Endodermal cell (in vitro differentiated cells): ENCODE data around the gene SETD9. TPM values are rescaled to one million over a fixed set of nuclear protein-coding genes. Genes with fewer than 3 reads are reported as not detected.

Source experiments
- DNase-seq: peaks from one replicate; pipeline ENCODE4 v3.0.0-alpha.2; 2017
- H3K27ac ChIP-seq: 2 replicates; pipeline ENCODE4 v1.5.1; 2013; ENCODE audit warnings: mild to moderate bottlenecking, low read depth, low read length, moderate library complexity
- H3K27me3 ChIP-seq: 2 replicates; pipeline ENCODE4 v1.6.1; 2013; ENCODE audit warnings: mild to moderate bottlenecking, low read length, moderate library complexity; ENCODE audit not compliant: insufficient read depth, control insufficient read depth, poor library complexity, severe bottlenecking
- H3K36me3 ChIP-seq: 2 replicates; pipeline ENCODE4 v1.7.0; 2013; ENCODE audit warnings: mild to moderate bottlenecking, low read length, moderate library complexity; ENCODE audit not compliant: control insufficient read depth, insufficient read depth
- H3K4me1 ChIP-seq: one replicate; pipeline ENCODE4 v1.7.0; 2013; ENCODE audit warnings: low read length; ENCODE audit not compliant: control insufficient read depth, insufficient read depth
- H3K4me3 ChIP-seq: 2 replicates; pipeline ENCODE4 v1.5.1; 2013; ENCODE audit warnings: mild to moderate bottlenecking, low read length, moderate library complexity
- H3K9ac ChIP-seq: 2 replicates; pipeline ENCODE4 v1.6.1; 2013; ENCODE audit warnings: mild to moderate bottlenecking, low read length, moderate library complexity; ENCODE audit not compliant: poor library complexity, severe bottlenecking; ENCODE audit errors: extremely low read depth
- H3K9me3 ChIP-seq: 2 replicates; pipeline ENCODE4 v1.6.1; 2013; ENCODE audit warnings: mild to moderate bottlenecking, low read length, moderate library complexity; ENCODE audit not compliant: control insufficient read depth
- H3K27ac Mint-ChIP-seq: 2 replicates; pipeline ENCODE4 v1.8.0; 2020; ENCODE audit warnings: mixed read lengths
- H3K27me3 Mint-ChIP-seq: 2 replicates; pipeline ENCODE4 v1.8.0; 2021; ENCODE audit warnings: mild to moderate bottlenecking, mixed read lengths; ENCODE audit not compliant: insufficient read depth
- H3K36me3 Mint-ChIP-seq: 2 replicates; pipeline ENCODE4 v1.8.0; 2020; ENCODE audit warnings: low read depth, mixed read lengths
- H3K4me1 Mint-ChIP-seq: 2 replicates; pipeline ENCODE4 v1.8.0; 2020; ENCODE audit warnings: mixed read lengths
- H3K4me3 Mint-ChIP-seq: 2 replicates; pipeline ENCODE4 v1.8.0; 2020; ENCODE audit warnings: mild to moderate bottlenecking, moderate library complexity, mixed read lengths
- H3K9me3 Mint-ChIP-seq: 2 replicates; pipeline ENCODE4 v1.8.0; 2020; ENCODE audit warnings: mild to moderate bottlenecking, mixed read lengths
- WGBS, 2 experiments: methylation state at CpG; one replicate each; pipeline versions ENCODE4 v1.1.5 to v1.1.7; 2013; ENCODE audit warnings: missing lambda C conversion rate in 2 of 2, mixed read lengths in 1 of 2; ENCODE audit not compliant: insufficient coverage in 1 of 2, insufficient read length in 1 of 2; 5-methylcytosine and 5-hydroxymethylcytosine counted together
- total RNA-seq, 2 donors: library from RNA; stranded (reverse); fragmentation: NEBNext Ultra II Directional in 1 of 2; extraction: Animal tissue kit (Norgen Biotek cat#: 25700) in 1 of 2; gene quantifications; 2 replicates in 1 of 2; 3 replicates in 1 of 2; pipeline ENCODE4 v1.2.1, GENCODE V29; 2021
- TF ChIP-seq, protein P1 (sequence below): fragments of 200-600 bp; sonication (generic); conservative IDR thresholded peaks from 2 replicates; pipeline ENCODE4 v1.5.0; 2021; ENCODE audit warnings: antibody characterized with exemption, mild to moderate bottlenecking

SETD9 gene
- total RNA-seq, 2 donors from 2014 or later, result 5.0 to 14.9 TPM

DNA sequence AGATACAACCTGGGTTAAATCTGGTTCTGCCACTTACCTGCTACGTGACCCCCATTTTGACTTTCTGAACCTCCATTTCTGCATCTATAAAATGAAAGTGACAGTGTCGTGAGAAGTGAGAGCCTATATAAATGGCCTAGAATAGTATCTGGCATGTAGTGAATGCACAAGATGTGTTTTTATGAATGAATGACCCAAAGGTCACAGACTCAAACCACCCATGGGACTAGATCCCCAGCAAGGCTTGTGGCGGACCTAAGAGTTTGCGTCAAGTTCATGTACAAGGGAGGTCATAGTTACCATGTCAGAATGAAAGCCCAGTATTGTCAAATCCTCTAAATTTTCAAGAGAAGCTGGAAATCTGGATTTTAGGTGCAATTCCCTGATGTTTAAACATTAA, 11.2 kb upstream of the SETD9 start:
- Mint-ChIP-seq H3K4me3 (no peak overlapping the region), H3K27me3 (no peaks in the 10 kb centered on the region), H3K9me3 (no peaks in the 10 kb centered on the region), H3K27ac (no peak overlapping the region), H3K4me1 (no peaks in the 10 kb centered on the region), H3K36me3 (peaks cover 4% of the 10 kb centered on the region)
- no peak overlapping the region for H3K9ac ChIP-seq
- no peak overlapping the region for H3K4me3 ChIP-seq
- peaks cover 24% of the 10 kb centered on the region for H3K36me3 ChIP-seq
- no peak for DNase-seq
- H3K27ac ChIP-seq, result no peak overlapping the region
- no peaks in the 10 kb centered on the region for H3K4me1 ChIP-seq
- TF ChIP-seq, protein P1, sequence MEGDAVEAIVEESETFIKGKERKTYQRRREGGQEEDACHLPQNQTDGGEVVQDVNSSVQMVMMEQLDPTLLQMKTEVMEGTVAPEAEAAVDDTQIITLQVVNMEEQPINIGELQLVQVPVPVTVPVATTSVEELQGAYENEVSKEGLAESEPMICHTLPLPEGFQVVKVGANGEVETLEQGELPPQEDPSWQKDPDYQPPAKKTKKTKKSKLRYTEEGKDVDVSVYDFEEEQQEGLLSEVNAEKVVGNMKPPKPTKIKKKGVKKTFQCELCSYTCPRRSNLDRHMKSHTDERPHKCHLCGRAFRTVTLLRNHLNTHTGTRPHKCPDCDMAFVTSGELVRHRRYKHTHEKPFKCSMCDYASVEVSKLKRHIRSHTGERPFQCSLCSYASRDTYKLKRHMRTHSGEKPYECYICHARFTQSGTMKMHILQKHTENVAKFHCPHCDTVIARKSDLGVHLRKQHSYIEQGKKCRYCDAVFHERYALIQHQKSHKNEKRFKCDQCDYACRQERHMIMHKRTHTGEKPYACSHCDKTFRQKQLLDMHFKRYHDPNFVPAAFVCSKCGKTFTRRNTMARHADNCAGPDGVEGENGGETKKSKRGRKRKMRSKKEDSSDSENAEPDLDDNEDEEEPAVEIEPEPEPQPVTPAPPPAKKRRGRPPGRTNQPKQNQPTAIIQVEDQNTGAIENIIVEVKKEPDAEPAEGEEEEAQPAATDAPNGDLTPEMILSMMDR, result no peak
- H3K27me3 ChIP-seq, result no peaks in the 10 kb centered on the region
- no peaks in the 10 kb centered on the region for H3K9me3 ChIP-seq
- 90 to 94% methylated on average over 2 to 4 of the region's 4 CpGs for WGBS, 2 experiments

DNA sequence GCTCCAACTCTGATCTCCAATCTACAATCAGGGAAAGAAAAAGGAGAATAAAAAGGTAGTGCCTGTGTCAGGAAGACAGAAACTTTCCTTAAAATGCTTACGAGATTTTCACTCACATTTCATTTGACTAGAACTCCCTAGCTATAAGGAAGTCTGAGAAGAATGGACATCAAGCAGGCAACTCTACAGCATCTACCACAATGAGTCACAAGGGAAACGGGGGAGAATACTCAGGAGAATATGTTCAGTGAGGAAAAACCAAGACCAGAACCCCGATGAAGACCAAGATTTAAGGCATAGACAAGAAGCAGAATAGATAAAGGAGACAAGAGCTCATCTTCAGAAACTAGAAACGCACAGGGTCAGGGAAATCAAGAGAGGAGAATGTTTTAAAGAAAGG, 9.0 kb upstream of the SETD9 start:
- no peak overlapping the region for H3K4me3 Mint-ChIP-seq
- H3K4me1 ChIP-seq, result no peaks in the 10 kb centered on the region

DNA sequence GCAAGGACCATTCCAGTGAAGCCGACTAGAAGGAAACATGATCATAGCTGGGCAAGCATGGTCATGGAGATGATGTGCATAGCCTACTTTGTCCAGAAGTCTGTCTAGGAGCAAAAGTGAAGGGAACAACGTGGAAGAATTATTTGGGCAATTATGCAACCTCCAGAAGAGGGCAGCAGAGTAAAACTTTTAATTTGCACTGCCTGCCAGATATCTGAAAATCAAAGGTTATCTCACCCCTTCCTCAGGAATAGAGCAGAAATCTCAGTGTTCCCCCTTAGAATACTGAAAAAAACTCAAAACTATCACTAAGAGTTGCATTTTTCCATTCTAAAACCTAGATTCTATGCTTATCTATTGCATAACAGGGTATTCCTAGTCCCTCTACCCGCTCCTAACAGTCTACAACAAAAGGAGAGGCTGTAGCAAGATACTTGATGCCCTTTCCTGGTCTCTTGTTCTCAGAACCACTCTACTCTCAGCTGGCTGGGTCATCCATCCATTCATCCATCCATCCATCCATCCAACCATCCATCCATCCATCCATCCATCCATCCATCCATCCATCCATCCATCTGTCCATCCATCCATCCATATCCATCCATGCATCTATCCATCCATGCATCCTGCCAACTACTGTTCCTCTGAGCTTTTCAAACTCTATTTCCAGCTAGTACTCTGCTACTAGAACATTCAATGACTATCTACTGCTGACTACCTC, 8.4 kb upstream of the SETD9 start:
- Histone ChIP-seq H3K9ac (no peak overlapping the region), H3K27me3 (no peaks in the 10 kb centered on the region), H3K9me3 (no peaks in the 10 kb centered on the region), H3K27ac (no peak overlapping the region), H3K36me3 (peaks cover 3% of the 10 kb centered on the region), H3K4me1 (no peaks in the 10 kb centered on the region), H3K4me3 (no peak overlapping the region)
- peak; percentile 62 for DNase-seq
- Mint-ChIP-seq H3K27me3 (peaks cover 6% of the 10 kb centered on the region), H3K9me3 (peaks cover 4% of the 10 kb centered on the region), H3K4me3 (no peak overlapping the region), H3K36me3 (no peaks in the 10 kb centered on the region), H3K27ac (no peak overlapping the region), H3K4me1 (no peaks in the 10 kb centered on the region)
- TF ChIP-seq, protein P1, result peak; percentile 88
- 39 to 65% methylated on average over 2 to 3 of the region's 3 CpGs for WGBS, 2 experiments

More for the DNA sequence above, 9.0 kb upstream of the SETD9 start:
- Mint-ChIP-seq H3K27me3 (peaks cover 6% of the 10 kb centered on the region), H3K27ac (no peak overlapping the region), H3K9me3 (peaks cover 4% of the 10 kb centered on the region), H3K36me3 (peaks cover 2% of the 10 kb centered on the region), H3K4me1 (no peaks in the 10 kb centered on the region)
- no peak overlapping the region for H3K27ac ChIP-seq
- TF ChIP-seq, protein P1, result no peak
- H3K36me3 ChIP-seq, result peaks cover 6% of the 10 kb centered on the region
- WGBS, 2 experiments, result 77 to 80% methylated on average over 3 to 4 of the region's 4 CpGs
- no peaks in the 10 kb centered on the region for H3K9me3 ChIP-seq
- no peak for DNase-seq
- no peak overlapping the region for H3K4me3 ChIP-seq
- H3K9ac ChIP-seq, result no peak overlapping the region
- H3K27me3 ChIP-seq, result no peaks in the 10 kb centered on the region
